Mucosa of descending colon (tissue), 3 donors: ENCODE results near the gene CWC27. TPM values are rescaled to one million over a fixed set of nuclear protein-coding genes. Genes with fewer than 3 reads are reported as not detected.

ENCODE experiments used
- ATAC-seq: fragments of 200-7000 bp; cut with Tn5 transposase; one replicate; pipeline ENCODE4 v1.9.1; 2020; ENCODE audit warnings: mild to moderate bottlenecking, moderate library complexity
- DNase-seq, 3 donors: peaks; one replicate each; pipeline ENCODE4 v3.0.0-alpha.2; 2020
- H3K36me3 ChIP-seq: fragments of 200-600 bp; one replicate; pipeline ENCODE4 v1.8.0; 2021; ENCODE audit warnings: low read depth, mild to moderate bottlenecking
- H3K4me1 ChIP-seq: fragments of 200-600 bp; one replicate; pipeline ENCODE4 v1.8.0; 2021; ENCODE audit warnings: low read depth, mild to moderate bottlenecking
- H3K4me3 ChIP-seq: fragments of 200-600 bp; one replicate; pipeline ENCODE4 v1.8.0; 2021; ENCODE audit warnings: mild to moderate bottlenecking
- H3K9me3 ChIP-seq: fragments of 200-600 bp; one replicate; pipeline ENCODE4 v1.8.0; 2021; ENCODE audit warnings: mild to moderate bottlenecking
- intact Hi-C, 2 donors: fragments of 100-400 bp; cut with DNase I in 1 of 2; cut with micrococcal nuclease in 1 of 2; formaldehyde crosslinking; loops; one replicate each; pipeline versions ENCODE4 v1.11.0 to v1.11.1; 2022; cut with DNase I, micrococcal nuclease
- total RNA-seq, 3 donors: library from RNA; stranded (reverse); fragmentation: NEBNext Ultra II Directional in 2 of 3; extraction: Animal tissue kit (Norgen Biotek cat#: 25700) in 2 of 3; gene quantifications; one replicate each; pipeline versions ENCODE4 v1.2.1 to v1.2.4, GENCODE V29; 2021 to 2023
- TF ChIP-seq, protein P1 (sequence below): fragments of 200-600 bp; IDR thresholded peaks from one replicate; pipeline ENCODE4 v1.8.0; 2022; ENCODE audit warnings: antibody characterized with exemption, mild to moderate bottlenecking
- donor health status: DM: no; HTN: no; CAD: no; lungs with moderate emphysema.
- donor health status: DM: no; HTN: no; CAD: no.
- donor health status: DM: no; HTN: yes; CAD: no.

The CWC27 gene
- total RNA-seq, 3 donors from 2014 or later: 15.1 to 21.7 (median 15.2) TPM

- TF ChIP-seq, protein P1, sequence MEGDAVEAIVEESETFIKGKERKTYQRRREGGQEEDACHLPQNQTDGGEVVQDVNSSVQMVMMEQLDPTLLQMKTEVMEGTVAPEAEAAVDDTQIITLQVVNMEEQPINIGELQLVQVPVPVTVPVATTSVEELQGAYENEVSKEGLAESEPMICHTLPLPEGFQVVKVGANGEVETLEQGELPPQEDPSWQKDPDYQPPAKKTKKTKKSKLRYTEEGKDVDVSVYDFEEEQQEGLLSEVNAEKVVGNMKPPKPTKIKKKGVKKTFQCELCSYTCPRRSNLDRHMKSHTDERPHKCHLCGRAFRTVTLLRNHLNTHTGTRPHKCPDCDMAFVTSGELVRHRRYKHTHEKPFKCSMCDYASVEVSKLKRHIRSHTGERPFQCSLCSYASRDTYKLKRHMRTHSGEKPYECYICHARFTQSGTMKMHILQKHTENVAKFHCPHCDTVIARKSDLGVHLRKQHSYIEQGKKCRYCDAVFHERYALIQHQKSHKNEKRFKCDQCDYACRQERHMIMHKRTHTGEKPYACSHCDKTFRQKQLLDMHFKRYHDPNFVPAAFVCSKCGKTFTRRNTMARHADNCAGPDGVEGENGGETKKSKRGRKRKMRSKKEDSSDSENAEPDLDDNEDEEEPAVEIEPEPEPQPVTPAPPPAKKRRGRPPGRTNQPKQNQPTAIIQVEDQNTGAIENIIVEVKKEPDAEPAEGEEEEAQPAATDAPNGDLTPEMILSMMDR: no peak
- DNase-seq (no peak), ATAC-seq (no peak)
- intact Hi-C loops: no loop called here
- Histone ChIP-seq H3K4me3 (no peak overlapping the region), H3K36me3 (no peaks in the 10 kb centered on the region), H3K9me3 (no peaks in the 10 kb centered on the region), H3K4me1 (no peaks in the 10 kb centered on the region)
Observed at GRCh38 chr5:64834611-64835010, 65.9 kb downstream of the CWC27 start.

GRCh38 chr5:64835266-64835665 is 66.5 kb downstream of the CWC27 start:
- H3K4me3 ChIP-seq: no peak overlapping the region
- H3K36me3 ChIP-seq: no peaks in the 10 kb centered on the region
- H3K9me3 ChIP-seq: no peaks in the 10 kb centered on the region
- intact Hi-C loops: no loop called here
- DNase-seq (no peak), ATAC-seq (no peak)
- H3K4me1 ChIP-seq: no peaks in the 10 kb centered on the region
- TF ChIP-seq, protein P1: no peak

DNA sequence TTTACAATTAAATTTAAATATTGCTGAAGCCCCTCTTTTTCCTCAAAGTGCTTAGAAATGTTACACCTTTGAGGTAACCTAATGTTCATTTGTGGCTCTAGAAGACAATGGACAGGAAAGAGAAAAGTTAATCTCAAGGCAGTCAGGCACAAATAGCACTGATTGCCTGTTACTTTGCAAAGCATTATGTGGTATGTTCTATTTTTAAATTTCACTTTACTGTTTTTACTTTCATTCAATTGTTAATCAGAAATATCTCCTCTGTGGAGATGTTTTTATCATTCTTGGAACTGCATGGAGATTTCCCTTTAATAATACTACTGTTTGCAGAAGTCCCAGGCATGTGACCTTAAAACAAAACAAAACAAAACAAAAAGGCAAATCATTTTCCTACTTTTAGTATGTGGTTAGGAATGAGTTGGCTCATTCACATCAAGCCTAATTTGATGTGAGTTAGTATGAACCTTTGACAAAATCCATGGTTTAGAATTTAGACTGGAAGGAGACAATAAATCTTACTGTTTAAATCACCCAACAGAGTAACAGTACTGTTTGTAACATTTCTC is 67.5 kb downstream of the CWC27 start:
- DNase-seq (no peak), ATAC-seq (no peak)
- intact Hi-C loops: no loop called here
- H3K9me3 ChIP-seq: no peaks in the 10 kb centered on the region
- no peaks in the 10 kb centered on the region for H3K4me1 ChIP-seq
- no peaks in the 10 kb centered on the region for H3K36me3 ChIP-seq
- TF ChIP-seq, protein P1: no peak
- no peak overlapping the region for H3K4me3 ChIP-seq

DNA sequence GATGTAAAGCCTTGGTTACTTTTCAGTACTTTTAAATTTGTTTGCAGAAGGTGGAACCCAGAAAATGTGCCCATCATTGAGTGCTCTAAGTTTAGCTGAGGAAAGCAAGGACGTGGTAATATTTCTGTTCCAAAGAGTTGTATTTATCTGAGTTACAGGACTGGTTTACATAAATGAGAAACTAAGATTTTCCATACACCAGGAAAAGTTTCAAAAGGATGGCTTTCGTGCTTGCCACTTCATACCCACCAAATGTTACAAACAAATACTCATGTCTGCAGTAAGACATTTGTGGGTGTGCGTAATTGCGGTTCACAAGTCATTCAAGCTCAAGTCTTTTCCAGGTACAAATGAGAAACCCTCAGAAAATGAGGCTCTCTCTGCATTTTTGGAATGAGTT is 68.1 kb downstream of the CWC27 start:
- Histone ChIP-seq H3K4me1 (no peaks in the 10 kb centered on the region), H3K9me3 (no peaks in the 10 kb centered on the region), H3K36me3 (no peaks in the 10 kb centered on the region), H3K4me3 (no peak overlapping the region)
- TF ChIP-seq, protein P1: no peak
- intact Hi-C loops: no loop called here
- ATAC-seq (no peak), DNase-seq (no peak)

GRCh38 chr5:64838376-64838775 is 69.6 kb downstream of the CWC27 start:
- ATAC-seq (no peak), DNase-seq (no peak)
- H3K4me3 ChIP-seq: no peak overlapping the region
- H3K36me3 ChIP-seq: no peaks in the 10 kb centered on the region
- H3K4me1 ChIP-seq: no peaks in the 10 kb centered on the region
- no peaks in the 10 kb centered on the region for H3K9me3 ChIP-seq
- intact Hi-C loops: no loop called here
- TF ChIP-seq, protein P1: no peak

GRCh38 chr5:64838803-64839202 is 70.1 kb downstream of the CWC27 start:
- Histone ChIP-seq H3K4me1 (no peaks in the 10 kb centered on the region), H3K4me3 (no peak overlapping the region), H3K9me3 (no peaks in the 10 kb centered on the region), H3K36me3 (no peaks in the 10 kb centered on the region)
- TF ChIP-seq, protein P1: no peak
- no peak for DNase-seq
- intact Hi-C loops: no loop called here
- no peak for ATAC-seq
